ENCODE data around the gene RAPSN.
"Not testable (repeated sequence)": the region's sequence is repeated elsewhere in the genome, so short reads cannot be mapped to it uniquely, and the experiment has no call there.

Gene RAPSN

DNA sequence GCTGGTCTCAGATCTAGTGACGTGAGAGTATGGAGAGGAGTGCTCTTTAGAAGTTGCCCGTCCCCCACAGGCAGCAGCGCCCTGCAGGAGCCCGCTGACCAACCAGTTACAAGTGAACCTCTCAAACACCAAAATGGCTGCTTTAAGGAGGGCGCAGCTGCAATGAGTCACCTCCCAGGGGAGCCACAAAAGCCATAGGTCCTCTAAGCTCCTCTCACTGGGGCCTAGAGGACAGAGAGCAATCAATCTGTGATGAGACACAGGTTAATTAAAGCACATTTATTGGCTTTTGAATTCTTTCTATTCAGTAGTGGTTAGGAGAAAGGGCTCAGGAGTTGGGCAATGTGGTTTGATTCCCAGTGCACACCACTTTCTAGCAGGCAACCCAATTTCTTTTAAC, 15.5 kb upstream of the RAPSN start:
- no peak for FAIRE-seq

DNA sequence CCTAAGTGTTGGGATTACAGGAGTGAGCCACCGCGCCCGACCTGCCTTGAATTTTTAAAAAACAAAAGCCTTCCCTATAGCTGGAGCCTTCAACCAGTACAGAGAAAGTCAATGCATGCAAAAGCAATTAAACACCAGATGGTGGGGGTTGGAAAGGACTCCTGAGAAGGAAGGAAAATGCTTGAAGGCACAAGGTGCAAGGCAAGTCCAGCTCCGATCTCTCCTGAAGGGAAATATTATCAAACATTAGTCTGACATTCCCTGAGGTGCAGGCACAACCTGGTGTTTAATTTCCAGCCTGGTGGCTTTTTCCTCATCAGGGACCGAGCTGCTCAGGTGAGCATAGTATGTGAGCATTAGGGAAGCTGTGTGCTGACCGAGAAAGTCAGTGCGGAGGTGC, 12.9 kb upstream of the RAPSN start:
- no peak for FAIRE-seq

GRCh38 chr11:47460571-47461235, 11.8 kb upstream of the RAPSN start:
- FAIRE-seq: no peak

DNA sequence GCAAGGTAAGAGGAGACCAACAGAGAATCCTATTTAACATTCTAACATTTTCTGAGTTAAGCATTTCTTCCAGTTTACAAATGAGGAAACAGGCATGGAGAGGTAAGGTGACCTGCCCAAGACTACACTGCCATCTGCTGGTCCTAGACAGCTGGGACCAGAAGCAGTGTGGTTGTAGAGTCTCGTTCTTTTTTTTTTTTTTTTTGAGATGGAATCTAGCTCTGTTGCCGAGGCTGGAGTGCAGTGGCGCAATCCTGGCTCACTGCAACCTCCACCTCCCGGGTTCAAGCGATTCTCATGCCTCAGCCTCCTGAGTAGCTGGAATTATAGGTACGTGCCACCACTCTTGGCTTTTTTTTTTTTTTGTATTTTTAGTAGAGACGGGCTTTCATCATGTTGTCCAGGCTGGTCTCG, 5.3 kb upstream of the RAPSN start:
- FAIRE-seq: not testable (repeated sequence)

GRCh38 chr11:47453365-47453764, 4.4 kb upstream of the RAPSN start:
- no peak for FAIRE-seq

GRCh38 chr11:47451990-47452389, 3.1 kb upstream of the RAPSN start:
- no peak for FAIRE-seq

DNA sequence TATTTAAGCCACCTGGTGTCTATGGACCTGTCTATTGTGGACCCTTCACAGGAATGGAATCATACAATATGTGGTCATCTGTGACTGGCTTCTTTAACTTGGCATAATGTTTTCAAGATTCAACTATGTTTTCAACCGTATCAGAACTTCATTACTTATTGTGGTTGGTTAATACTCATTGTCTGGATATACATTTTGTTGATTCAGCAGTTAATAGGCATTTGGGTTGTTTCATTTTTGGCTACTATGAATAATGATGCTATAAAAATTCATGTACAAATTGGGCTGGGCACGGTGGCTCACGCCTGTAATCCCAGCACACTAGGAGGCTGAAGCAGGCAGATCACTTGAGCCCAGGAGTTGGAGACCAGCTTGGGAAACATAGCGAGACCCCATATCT, 2.5 kb upstream of the RAPSN start:
- FAIRE-seq: no peak

DNA sequence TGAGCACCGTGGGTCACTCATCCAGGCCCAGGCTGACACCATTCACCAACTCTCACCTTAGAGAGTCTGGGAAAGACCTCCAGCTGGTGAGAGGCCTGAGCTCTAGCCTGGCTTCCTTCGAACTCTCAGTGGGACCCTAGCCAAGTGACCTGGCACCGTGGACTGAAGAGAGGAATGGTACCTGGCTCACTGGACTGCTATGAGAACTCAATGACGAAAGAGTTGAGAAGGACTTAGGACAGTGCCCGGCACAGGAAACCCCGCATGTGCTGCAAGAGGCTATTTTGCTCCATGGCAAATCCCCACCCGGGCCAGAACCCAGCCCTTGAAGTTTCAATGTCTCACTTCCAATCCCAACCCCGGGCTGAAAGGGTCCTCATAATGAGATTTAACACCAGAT, 605 bp upstream of the RAPSN start:
- FAIRE-seq: no peak

GRCh38 chr11:47447906-47448305, 1.0 kb downstream of the RAPSN start:
- FAIRE-seq: no peak

GRCh38 chr11:47446833-47447232, 2.1 kb downstream of the RAPSN start:
- no peak for FAIRE-seq

GRCh38 chr11:47445840-47446239, 3.1 kb downstream of the RAPSN start:
- FAIRE-seq: no peak

DNA sequence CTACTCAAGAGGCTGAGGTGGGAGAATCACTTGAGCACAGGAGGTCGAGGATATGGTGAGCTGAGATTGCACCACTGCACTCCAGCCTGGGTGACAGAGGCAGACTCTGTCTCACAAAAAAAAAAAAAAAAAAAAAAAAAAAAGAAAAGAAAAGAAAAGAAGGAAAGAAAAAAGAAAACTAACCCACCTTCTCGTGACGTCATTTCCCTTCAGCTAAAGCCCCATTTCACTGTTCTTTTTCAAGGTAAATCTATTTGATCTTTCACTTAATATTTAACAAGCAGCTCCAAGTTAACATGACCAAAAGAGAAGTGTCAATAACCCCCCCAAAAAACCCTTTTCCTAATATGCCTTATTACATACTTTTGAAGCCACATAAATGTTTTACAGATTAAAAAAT, 5.1 kb downstream of the RAPSN start:
- FAIRE-seq: no peak

- no peak for FAIRE-seq
Observed at GRCh38 chr11:47443028-47443700, 5.8 kb downstream of the RAPSN start.

- no peak for FAIRE-seq
Observed at GRCh38 chr11:47442514-47442913, 6.4 kb downstream of the RAPSN start.

- no peak for FAIRE-seq
Observed at GRCh38 chr11:47441421-47441820, 7.5 kb downstream of the RAPSN start.

- FAIRE-seq: no peak
Observed at GRCh38 chr11:47440054-47440476, 8.9 kb downstream of the RAPSN start.

DNA sequence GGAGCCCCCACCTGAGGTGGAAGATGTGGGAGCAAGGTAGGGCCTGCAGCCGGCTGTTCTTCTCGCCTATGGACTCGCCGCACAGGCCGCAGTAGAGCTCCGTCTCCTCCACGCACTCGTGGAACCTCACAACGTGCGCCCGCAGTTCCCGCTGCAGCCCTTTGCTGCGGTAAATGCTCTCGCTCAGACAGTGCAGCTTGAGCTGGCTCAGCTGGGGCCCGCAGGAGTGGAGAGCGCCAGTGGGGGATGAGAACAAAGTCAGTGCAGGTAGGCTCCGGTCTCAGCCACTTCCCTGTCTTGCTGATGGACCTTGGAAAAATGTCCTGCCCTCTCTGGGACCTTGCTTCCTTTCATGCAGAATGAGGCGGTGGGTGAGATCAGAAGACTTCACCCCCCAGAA, 10.2 kb downstream of the RAPSN start:
- no peak for FAIRE-seq

DNA sequence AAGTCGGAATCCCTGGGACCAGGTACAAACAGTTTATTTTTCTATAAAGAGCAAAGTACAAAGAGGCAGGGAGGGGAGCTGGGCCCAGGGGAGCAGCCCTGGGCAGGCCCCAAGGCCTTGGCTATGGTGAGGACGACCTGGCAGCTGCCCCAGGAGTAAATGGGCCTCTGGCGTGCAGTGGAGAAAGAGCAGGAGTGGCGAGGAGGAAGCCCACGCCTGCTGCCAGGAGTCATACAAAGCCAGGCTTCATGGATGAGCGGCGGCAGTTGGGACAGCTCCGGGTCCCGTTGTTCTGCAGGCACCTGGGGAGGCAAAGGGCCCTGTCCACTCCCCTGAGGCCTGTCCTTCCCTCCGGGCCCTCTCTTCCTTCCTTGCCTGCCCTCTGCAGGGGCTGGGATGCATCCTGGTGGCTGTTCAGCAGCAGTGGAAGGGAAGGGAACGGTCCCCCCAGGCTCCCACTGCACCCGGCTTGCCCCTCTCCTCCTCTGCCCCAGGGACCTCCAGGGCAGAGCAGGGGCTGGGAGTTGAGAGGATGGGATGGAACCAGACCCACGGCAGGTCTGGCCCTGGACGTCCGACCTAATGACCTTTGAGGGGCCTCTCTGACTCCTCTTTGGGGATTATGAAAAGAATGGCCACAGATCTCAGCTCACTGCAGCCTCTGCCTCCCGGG, 11.1 kb downstream of the RAPSN start:
- no peak for FAIRE-seq

DNA sequence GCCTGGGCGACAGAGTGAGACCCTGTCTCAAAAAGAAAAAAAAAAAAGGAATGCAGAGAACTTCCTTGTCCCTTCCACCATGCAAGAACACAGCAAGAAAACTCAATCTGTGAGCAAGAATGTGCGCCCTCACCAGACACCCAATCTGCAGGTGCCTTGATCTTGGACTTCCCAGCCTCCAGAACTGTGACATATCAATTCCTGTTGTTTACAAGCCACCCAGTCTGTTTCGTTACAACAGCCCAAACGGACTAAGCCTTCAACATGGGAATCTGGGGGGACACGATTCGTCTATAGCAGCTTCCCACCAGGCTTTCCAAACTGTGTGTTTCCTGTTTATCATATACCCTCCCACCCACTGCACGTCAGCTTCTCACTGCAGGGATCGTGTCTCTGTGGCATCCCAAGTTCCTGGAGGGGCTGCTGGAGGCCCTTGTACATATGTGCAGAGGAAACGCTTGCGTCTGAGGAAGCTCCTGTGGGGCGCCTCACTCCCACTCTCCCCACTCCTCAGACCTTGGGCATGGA, 11.7 kb downstream of the RAPSN start:
- FAIRE-seq: no peak

GRCh38 chr11:47436726-47437125, 12.2 kb downstream of the RAPSN start:
- FAIRE-seq: no peak

DNA sequence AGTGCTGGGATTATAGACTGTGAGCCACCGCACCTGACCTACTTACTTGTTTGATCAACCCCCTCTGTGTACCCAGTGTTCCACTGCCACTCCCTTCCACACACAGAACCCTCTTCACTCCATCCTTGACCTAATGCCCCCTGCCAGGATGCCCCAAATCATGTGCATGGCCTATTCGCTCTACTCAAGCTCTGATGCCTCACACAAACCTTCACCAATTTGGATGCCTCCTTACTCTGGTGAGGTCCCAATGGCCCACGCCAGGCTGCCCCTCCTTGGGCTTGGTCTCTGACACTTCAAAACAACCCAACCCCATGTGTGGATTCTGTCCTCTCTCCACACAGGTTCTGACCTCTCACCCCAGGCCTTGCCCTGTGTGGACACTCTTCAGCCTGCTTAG, 13.2 kb downstream of the RAPSN start:
- FAIRE-seq: no peak

- FAIRE-seq: no peak
Observed at GRCh38 chr11:47434011-47434786, 14.7 kb downstream of the RAPSN start.

DNA sequence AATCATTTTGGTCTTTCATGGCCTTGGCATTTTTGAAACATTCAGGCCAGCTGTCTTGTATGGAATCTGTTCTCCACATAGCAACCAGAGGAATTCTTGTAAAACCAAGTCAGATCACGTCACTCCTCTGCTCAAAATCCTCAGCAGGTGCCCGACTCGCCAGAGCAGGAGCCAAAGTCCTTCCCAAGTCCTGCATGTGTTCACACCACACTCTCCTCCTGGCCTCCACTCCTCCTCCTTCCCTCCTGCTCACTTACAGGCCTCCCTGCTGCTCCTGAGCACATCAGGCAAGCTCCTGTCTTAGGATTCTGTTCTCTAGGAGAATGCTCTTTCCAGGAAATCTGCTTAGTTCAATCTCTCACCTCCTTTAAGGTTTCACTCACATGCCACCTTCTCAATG, 15.8 kb downstream of the RAPSN start:
- FAIRE-seq: no peak

Measured in endometrium (tissue), 2 donors.